ENCODE results near the gene DNAJC21. TPM values are rescaled to one million over a fixed set of nuclear protein-coding genes. Genes with fewer than 3 reads are reported as not detected.

Gene DNAJC21
- total and polyA plus RNA-seq, 10 of the 15 experiments (the other 5 are each of a cell fraction or from before 2014, with no cell fraction given): 9.2 to 53.5 (median 23.7) TPM

DNA sequence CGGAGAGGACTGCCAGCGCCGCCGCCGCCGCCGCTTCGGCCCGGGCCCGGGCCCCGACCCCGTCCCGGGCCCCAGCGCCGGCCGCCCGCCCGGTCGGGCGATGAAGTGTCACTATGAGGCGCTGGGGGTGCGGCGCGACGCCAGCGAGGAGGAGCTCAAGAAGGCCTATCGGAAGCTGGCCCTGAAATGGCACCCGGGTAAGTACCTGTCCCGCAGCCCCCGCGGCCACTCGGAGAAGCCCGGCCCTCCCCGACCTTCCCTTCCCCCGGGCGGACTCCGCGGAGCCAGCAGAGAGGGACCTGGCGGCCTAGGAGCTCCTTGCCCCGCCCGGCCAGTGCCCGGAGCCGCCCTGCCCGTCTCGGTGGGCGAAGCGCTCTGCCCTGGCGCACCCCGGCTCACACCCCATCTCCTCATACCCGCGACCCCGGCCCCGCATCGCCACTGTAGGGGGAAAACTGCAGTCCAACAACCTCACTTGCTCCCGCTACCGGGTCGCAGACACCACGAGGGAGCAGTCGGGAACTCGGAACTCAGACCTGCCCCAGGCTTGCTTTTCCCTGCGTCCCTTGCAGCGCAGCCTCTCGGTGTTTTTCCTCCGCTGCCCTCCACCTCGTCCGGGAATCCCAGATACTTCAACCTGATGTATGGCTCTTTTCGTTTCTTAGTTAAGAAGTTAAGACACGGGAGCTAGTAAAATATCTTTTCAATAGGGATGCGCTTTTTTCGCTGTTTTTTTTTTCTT lies 532 bp downstream of the DNAJC21 start (continued):
- TF ChIP-seq, protein P1, sequence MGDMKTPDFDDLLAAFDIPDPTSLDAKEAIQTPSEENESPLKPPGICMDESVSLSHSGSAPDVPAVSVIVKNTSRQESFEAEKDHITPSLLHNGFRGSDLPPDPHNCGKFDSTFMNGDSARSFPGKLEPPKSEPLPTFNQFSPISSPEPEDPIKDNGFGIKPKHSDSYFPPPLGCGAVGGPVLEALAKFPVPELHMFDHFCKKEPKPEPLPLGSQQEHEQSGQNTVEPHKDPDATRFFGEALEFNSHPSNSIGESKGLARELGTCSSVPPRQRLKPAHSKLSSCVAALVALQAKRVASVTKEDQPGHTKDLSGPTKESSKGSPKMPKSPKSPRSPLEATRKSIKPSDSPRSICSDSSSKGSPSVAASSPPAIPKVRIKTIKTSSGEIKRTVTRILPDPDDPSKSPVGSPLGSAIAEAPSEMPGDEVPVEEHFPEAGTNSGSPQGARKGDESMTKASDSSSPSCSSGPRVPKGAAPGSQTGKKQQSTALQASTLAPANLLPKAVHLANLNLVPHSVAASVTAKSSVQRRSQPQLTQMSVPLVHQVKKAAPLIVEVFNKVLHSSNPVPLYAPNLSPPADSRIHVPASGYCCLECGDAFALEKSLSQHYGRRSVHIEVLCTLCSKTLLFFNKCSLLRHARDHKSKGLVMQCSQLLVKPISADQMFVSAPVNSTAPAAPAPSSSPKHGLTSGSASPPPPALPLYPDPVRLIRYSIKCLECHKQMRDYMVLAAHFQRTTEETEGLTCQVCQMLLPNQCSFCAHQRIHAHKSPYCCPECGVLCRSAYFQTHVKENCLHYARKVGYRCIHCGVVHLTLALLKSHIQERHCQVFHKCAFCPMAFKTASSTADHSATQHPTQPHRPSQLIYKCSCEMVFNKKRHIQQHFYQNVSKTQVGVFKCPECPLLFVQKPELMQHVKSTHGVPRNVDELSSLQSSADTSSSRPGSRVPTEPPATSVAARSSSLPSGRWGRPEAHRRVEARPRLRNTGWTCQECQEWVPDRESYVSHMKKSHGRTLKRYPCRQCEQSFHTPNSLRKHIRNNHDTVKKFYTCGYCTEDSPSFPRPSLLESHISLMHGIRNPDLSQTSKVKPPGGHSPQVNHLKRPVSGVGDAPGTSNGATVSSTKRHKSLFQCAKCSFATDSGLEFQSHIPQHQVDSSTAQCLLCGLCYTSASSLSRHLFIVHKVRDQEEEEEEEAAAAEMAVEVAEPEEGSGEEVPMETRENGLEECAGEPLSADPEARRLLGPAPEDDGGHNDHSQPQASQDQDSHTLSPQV (IDR thresholded peaks at IDR 0.05): no peak
- TF ChIP-seq TBL1XR1 (IDR thresholded peaks at IDR 0.05; ENCODE audit: low read depth, low read length) (no peak), RAD21 (IDR thresholded peaks at IDR 0.05; ENCODE audit: insufficient read depth, low read depth, low read length) (no peak), EP300 (IDR thresholded peaks at IDR 0.05; ENCODE audit: borderline replicate concordance in 1 of 2, control insufficient read depth in 1 of 2, low read depth in 2 of 2, low read length in 2 of 2) (no peak), NFYA (IDR thresholded peaks at IDR 0.05; ENCODE audit: borderline replicate concordance, low read depth, low read length) (no peak), CBX5 (IDR thresholded peaks at IDR 0.05; ENCODE audit: low read depth) (no peak), TCF12 (IDR thresholded peaks at IDR 0.05; ENCODE audit: low read depth, low read length) (peak; percentile 45; the same call in 1 of the 2 replicates), EZH2 (IDR thresholded peaks at IDR 0.05; ENCODE audit: borderline replicate concordance, control insufficient read depth, low read depth, low read length) (no peak), SMAD5 (IDR thresholded peaks at IDR 0.05; ENCODE audit: low read depth) (no peak), CREM (IDR thresholded peaks at IDR 0.05; ENCODE audit: low read depth) (no peak; the same call in 1 of the 2 replicates), LARP7 (IDR thresholded peaks at IDR 0.05) (peak; percentile 39; the same call in 1 of the 2 replicates), SUPT20H (IDR thresholded peaks at IDR 0.05; ENCODE audit: borderline replicate concordance, control insufficient read depth, low read depth, low read length) (no peak), STAT1 (conservative IDR thresholded peaks at IDR 0.05) (no peak), JUND (IDR thresholded peaks at IDR 0.05; ENCODE audit: low read depth, low read length) (no peak), FOXM1 (IDR thresholded peaks at IDR 0.05; ENCODE audit: low read depth, low read length) (no peak), NFXL1 (IDR thresholded peaks at IDR 0.05; ENCODE audit: borderline replicate concordance) (no peak), BCL11A (IDR thresholded peaks at IDR 0.05; ENCODE audit: low read depth, low read length) (no peak), POLR2AphosphoS5 (IDR thresholded peaks at IDR 0.05; ENCODE audit: low read length) (peak; percentile 64), ESRRA (IDR thresholded peaks at IDR 0.05; ENCODE audit: low read length) (no peak), SMAD1 (IDR thresholded peaks at IDR 0.05; ENCODE audit: low read depth, partially characterized antibody) (no peak), NR2F1 (conservative IDR thresholded peaks at IDR 0.05) (peak; percentile 50), GABPA (IDR thresholded peaks at IDR 0.05; ENCODE audit: low read depth) (no peak)
- TF ChIP-seq, protein P2, sequence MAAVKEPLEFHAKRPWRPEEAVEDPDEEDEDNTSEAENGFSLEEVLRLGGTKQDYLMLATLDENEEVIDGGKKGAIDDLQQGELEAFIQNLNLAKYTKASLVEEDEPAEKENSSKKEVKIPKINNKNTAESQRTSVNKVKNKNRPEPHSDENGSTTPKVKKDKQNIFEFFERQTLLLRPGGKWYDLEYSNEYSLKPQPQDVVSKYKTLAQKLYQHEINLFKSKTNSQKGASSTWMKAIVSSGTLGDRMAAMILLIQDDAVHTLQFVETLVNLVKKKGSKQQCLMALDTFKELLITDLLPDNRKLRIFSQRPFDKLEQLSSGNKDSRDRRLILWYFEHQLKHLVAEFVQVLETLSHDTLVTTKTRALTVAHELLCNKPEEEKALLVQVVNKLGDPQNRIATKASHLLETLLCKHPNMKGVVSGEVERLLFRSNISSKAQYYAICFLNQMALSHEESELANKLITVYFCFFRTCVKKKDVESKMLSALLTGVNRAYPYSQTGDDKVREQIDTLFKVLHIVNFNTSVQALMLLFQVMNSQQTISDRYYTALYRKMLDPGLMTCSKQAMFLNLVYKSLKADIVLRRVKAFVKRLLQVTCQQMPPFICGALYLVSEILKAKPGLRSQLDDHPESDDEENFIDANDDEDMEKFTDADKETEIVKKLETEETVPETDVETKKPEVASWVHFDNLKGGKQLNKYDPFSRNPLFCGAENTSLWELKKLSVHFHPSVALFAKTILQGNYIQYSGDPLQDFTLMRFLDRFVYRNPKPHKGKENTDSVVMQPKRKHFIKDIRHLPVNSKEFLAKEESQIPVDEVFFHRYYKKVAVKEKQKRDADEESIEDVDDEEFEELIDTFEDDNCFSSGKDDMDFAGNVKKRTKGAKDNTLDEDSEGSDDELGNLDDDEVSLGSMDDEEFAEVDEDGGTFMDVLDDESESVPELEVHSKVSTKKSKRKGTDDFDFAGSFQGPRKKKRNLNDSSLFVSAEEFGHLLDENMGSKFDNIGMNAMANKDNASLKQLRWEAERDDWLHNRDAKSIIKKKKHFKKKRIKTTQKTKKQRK (IDR thresholded peaks at IDR 0.05; ENCODE audit: low read depth, low read length): no peak
